ENCODE data around the gene AP1S1. TPM values are rescaled to one million over a fixed set of nuclear protein-coding genes. Genes with fewer than 3 reads are reported as not detected.

AP1S1 gene
- total and polyA plus RNA-seq, 2 of the 13 experiments (the other 11 are each of a cell fraction or from before 2014, with no cell fraction given), result 57.5 to 68.1 TPM

GRCh38 chr7:101124376-101125056, 29.8 kb upstream of the AP1S1 start (continued):
- TF ChIP-seq HNF1A (IDR thresholded peaks at IDR 0.05; ENCODE audit: low read depth), result no peak
- no peak for TF ChIP-seq HNF1A (CRISPR knock-in tag; IDR thresholded peaks at IDR 0.05; ENCODE audit: borderline replicate concordance)
- TF ChIP-seq ZBTB3 (CRISPR knock-in tag; IDR thresholded peaks at IDR 0.05; ENCODE audit: borderline replicate concordance, low read depth), result no peak
- no peak for TF ChIP-seq ZNF841 (CRISPR knock-in tag; IDR thresholded peaks at IDR 0.05; ENCODE audit: borderline replicate concordance)
- no peak for TF ChIP-seq ZNF747 (CRISPR knock-in tag; IDR thresholded peaks at IDR 0.05; ENCODE audit: borderline replicate concordance)
- 0 out of 2 replicates have a peak, but pooled peaks have one; percentile 16 for TF ChIP-seq JUND (CRISPR knock-in tag; IDR thresholded peaks at IDR 0.05)
- no peak for TF ChIP-seq ZNF713 (CRISPR knock-in tag; IDR thresholded peaks at IDR 0.05)
- TF ChIP-seq HOXD1 (CRISPR knock-in tag; IDR thresholded peaks at IDR 0.05), result no peak
- TF ChIP-seq PTBP1 (IDR thresholded peaks at IDR 0.05; ENCODE audit: low read depth, low read length, poor library complexity, severe bottlenecking), result no peak
- no peak for TF ChIP-seq ZNF318 (CRISPR knock-in tag; IDR thresholded peaks at IDR 0.05)
- peak in 1 of 2 experiments; percentile 13; a peak in 1 of 4 replicates for TF ChIP-seq REST (IDR thresholded peaks at IDR 0.05; ENCODE audit: borderline replicate concordance in 1 of 2, low read depth in 1 of 2, low read length in 2 of 2)
- peak; percentile 32; the same call in 1 of the 2 replicates for TF ChIP-seq ZMYM2 (CRISPR knock-in tag; IDR thresholded peaks at IDR 0.05)

Data from HepG2 (cell line).